ENCODE data around the gene HYDIN.
"Not testable (repeated sequence)": the region's sequence is repeated elsewhere in the genome, so short reads cannot be mapped to it uniquely, and the experiment has no call there.

Gene HYDIN

GRCh38 chr16:71083573-71083972, 146.9 kb downstream of the HYDIN start:
- not testable (repeated sequence) for DNase-seq

- not testable (repeated sequence) for DNase-seq
Observed at GRCh38 chr16:71080777-71081176, 149.7 kb downstream of the HYDIN start.

DNA sequence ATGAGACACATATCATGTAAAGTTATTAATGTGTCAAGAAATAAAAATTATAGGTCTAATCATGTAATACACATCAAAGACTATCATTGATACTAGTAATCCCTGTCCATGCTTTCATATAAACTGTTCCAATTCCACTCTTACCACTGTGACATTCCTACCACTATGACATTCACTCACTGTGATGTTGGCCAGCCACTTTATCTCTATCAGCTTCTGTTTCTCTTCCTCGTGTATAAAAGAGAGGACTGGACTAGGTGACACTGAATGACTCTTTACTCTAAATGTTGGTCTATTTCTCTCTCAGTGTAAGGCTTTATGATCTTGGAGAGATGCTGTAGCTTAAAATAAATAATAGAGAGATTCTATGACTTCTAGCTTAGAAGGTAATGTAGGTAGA, 150.3 kb downstream of the HYDIN start:
- DNase-seq = not testable (repeated sequence)

- DNase-seq = not testable (repeated sequence)
Observed at GRCh38 chr16:71070651-71071050, 159.9 kb downstream of the HYDIN start.

DNA sequence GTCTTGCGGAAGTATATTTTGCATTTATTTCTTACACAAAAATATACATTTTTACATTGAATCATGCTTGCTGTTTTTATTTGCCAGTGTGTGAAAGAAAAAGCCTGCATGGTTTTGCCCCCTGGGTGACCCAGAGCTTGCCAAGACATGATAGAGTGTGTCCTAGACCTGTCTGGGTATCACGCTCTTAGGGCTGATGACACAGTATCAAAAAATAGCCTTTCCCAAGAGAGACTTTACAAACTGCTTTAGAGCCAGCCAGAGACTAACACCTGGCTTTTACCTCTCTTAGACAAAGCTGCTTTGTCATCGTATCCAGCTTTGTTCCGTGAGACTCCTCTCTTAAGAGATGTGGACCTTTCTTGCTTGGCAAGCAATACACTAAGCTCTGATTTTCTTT, 160.7 kb downstream of the HYDIN start:
- not testable (repeated sequence) for DNase-seq

DNA sequence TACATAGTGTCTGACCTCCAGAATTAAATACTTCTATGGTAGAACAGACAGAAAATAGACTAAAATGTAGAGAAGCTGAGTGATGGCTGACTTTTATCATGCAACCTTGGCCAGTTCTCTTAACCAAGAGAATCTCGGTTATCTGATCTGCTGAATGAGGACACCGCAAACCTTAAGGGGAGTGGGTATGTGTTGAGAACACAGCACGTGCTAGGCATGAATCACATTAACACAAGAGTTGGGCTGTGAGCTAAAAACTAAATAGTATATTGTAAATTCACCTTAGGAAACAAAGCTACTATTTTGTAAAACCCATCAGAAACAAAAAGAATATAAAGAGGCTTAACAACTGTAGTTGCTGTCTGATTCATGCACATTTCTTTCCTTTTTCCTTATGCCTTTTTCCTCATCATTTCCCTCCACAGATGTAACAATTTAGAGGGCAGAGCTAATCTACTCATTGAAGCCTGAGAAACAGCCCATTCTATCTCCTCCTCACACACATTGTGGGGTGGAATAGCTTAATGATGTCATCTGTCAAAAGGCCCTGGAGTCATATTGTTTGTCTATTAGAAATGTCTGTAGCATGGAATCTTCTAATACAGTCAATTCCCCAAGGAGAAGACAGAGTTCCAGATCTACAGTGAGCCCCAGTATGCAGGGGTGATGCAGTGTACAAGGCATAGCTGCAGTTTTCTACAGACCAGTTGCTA, 176.5 kb downstream of the HYDIN start:
- DNase-seq = not testable (repeated sequence)

GRCh38 chr16:71050307-71050706, 180.2 kb downstream of the HYDIN start:
- not testable (repeated sequence) for DNase-seq

- not testable (repeated sequence) for DNase-seq
Observed at GRCh38 chr16:71039368-71040111, 191.0 kb downstream of the HYDIN start.

DNA sequence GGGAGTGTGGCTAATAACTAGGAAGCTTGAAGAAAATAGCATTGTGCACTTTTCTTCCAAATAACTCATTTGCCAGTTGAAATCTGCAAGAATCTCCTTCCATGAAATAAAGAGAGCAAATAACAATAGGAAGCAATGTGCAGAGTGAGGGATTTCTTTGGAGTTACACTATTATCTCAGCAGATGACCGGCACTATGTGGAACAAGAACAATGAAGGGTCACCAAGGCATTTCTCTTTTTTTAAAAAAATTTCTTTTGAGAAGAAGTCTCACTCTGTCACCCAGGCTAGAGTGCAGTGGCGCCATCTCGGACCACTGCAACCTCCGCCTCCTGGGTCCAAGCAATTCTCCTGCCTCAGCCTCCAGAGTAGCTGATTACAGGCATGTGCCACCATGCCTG, 192.1 kb downstream of the HYDIN start:
- not testable (repeated sequence) for DNase-seq

- DNase-seq = not testable (repeated sequence)
Observed at GRCh38 chr16:71037987-71038386, 192.5 kb downstream of the HYDIN start.

DNA sequence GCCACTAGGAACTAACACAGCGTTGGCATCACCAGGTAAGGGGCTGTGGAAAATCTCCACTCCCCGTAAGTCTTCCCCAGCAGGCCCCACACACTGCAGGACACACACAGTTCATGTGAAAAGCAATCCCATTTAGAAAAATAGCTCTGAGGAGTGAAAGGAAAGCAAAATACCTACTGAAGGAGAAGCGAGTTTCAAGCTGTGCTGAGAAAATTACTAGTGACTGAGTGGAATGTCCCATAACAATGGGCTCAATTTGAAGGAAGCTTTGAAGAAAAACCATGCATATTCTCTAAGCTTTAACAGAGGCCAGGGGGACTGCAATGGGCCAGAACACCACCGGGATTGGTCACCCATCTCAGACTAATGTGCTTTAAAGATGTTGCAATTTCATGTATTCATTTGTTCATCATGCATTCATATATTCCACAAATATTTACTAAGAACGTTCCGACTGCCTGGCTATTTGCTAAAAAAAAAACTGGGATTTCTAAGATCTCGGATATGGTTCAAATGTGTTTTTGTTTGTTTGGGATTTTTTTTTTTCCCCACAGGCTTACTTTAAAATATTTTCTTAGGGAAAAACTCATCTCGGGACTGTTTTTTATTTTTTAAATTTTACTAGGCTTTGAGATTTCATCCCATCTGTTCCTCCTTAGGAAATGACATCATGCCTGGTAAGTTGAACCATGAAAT, 202.3 kb downstream of the HYDIN start:
- DNase-seq = peak; percentile 29

GRCh38 chr16:71027511-71027910, 203.0 kb downstream of the HYDIN start:
- DNase-seq = not testable (repeated sequence)

GRCh38 chr16:71023851-71024439, 206.6 kb downstream of the HYDIN start:
- DNase-seq = not testable (repeated sequence)

GRCh38 chr16:71021961-71022537, 208.5 kb downstream of the HYDIN start:
- DNase-seq = not testable (repeated sequence)

GRCh38 chr16:71019067-71019682, 211.3 kb downstream of the HYDIN start:
- not testable (repeated sequence) for DNase-seq

DNA sequence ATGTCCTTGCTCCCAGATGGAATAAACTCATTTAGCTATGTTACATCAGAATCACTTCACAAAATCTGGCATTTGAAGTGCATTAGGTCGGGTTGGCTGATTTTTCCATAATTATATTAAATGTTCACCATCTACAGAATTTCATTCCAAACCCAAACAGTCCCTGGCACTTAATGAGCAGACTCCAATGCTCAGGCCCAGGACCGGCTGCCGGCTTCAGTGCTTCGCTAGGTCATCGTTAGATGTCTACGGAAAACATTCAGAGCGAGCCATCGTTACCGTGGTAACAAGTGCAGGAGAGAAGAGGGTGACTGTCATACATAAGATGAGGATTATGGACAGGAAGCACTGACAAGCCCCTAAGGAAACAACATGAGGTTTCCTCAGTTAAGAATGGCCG, 215.1 kb downstream of the HYDIN start:
- not testable (repeated sequence) for DNase-seq

- DNase-seq = not testable (repeated sequence)
Observed at GRCh38 chr16:71009440-71010223, 220.9 kb downstream of the HYDIN start.

- not testable (repeated sequence) for DNase-seq
Observed at GRCh38 chr16:71006516-71006915, 224.0 kb downstream of the HYDIN start.

- peak; percentile 24 for DNase-seq
Observed at GRCh38 chr16:70999735-71000134, 230.8 kb downstream of the HYDIN start.

DNA sequence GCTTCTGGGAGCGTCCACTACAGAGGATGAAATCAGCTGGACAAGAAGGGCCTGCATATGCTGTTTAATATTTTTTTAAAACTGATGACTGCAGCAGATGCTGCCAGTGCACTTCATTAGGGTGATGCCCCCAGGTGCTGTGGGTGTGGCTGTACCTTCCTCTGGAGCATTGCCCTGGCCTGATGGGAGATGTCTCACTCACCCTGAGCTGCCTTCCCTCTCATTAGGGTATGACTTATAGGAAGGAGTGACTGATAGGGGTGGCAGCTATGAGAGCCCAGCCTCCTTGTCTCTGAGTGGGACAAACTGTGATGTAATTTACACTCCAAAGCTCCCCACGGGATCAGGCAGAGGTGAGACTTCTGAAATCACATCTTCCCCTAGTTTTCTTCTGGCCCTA, 234.7 kb downstream of the HYDIN start:
- DNase-seq = not testable (repeated sequence)

GRCh38 chr16:70992511-70992910, 238.0 kb downstream of the HYDIN start:
- not testable (repeated sequence) for DNase-seq
